Measurements from ENCODE around the gene AFMID.

Gene AFMID

GRCh38 chr17:78174346-78174869 is 12.8 kb upstream of the AFMID start:
- no peak for TF ChIP-seq TAF1 (IDR thresholded peaks at IDR 0.05; ENCODE audit: borderline replicate concordance, insufficient read depth, low read length)

- TF ChIP-seq TAF1 (IDR thresholded peaks at IDR 0.05; ENCODE audit: borderline replicate concordance, insufficient read depth, low read length) (no peak), POLR2AphosphoS5 (IDR thresholded peaks at IDR 0.05; ENCODE audit: low read depth, low read length) (peak; percentile 15; the same call in 1 of the 2 replicates)
Observed at GRCh38 chr17:78174870-78175642, 12.1 kb upstream of the AFMID start.

GRCh38 chr17:78175643-78175981 is 11.6 kb upstream of the AFMID start:
- TF ChIP-seq SIN3A (IDR thresholded peaks at IDR 0.05; ENCODE audit: borderline replicate concordance, insufficient read depth, low read length) (no peak), FOXP2 (optimal IDR thresholded peaks at IDR 0.05; ENCODE audit: borderline replicate concordance, extremely low read depth, extremely low read length, insufficient read depth) (no peak), POLR2AphosphoS5 (IDR thresholded peaks at IDR 0.05; ENCODE audit: low read depth, low read length) (no peak), REST (IDR thresholded peaks at IDR 0.05; ENCODE audit: insufficient read depth in 1 of 2, low read depth in 2 of 2, low read length in 2 of 2) (no peak), TAF1 (IDR thresholded peaks at IDR 0.05; ENCODE audit: borderline replicate concordance, insufficient read depth, low read length) (no peak)

- TF ChIP-seq FOXP2 (optimal IDR thresholded peaks at IDR 0.05; ENCODE audit: borderline replicate concordance, extremely low read depth, extremely low read length, insufficient read depth): peak; percentile 73
- TF ChIP-seq SIN3A (IDR thresholded peaks at IDR 0.05; ENCODE audit: borderline replicate concordance, insufficient read depth, low read length): no peak
- no peak for TF ChIP-seq TAF1 (IDR thresholded peaks at IDR 0.05; ENCODE audit: borderline replicate concordance, insufficient read depth, low read length)
- no peak for TF ChIP-seq REST (IDR thresholded peaks at IDR 0.05; ENCODE audit: insufficient read depth in 1 of 2, low read depth in 2 of 2, low read length in 2 of 2)
Observed at GRCh38 chr17:78176548-78177025, 10.6 kb upstream of the AFMID start.

GRCh38 chr17:78179372-78179771 is 7.8 kb upstream of the AFMID start:
- no peak for TF ChIP-seq TAF1 (IDR thresholded peaks at IDR 0.05; ENCODE audit: borderline replicate concordance, insufficient read depth, low read length)
- no peak for TF ChIP-seq REST (IDR thresholded peaks at IDR 0.05; ENCODE audit: insufficient read depth in 1 of 2, low read depth in 2 of 2, low read length in 2 of 2)
- TF ChIP-seq SIN3A (IDR thresholded peaks at IDR 0.05; ENCODE audit: borderline replicate concordance, insufficient read depth, low read length): no peak
- TF ChIP-seq FOXP2 (optimal IDR thresholded peaks at IDR 0.05; ENCODE audit: borderline replicate concordance, extremely low read depth, extremely low read length, insufficient read depth): no peak
- TF ChIP-seq POLR2AphosphoS5 (IDR thresholded peaks at IDR 0.05; ENCODE audit: low read depth, low read length): no peak

GRCh38 chr17:78180083-78180482 is 7.1 kb upstream of the AFMID start:
- TF ChIP-seq TAF1 (IDR thresholded peaks at IDR 0.05; ENCODE audit: borderline replicate concordance, insufficient read depth, low read length) (no peak), FOXP2 (optimal IDR thresholded peaks at IDR 0.05; ENCODE audit: borderline replicate concordance, extremely low read depth, extremely low read length, insufficient read depth) (no peak), SIN3A (IDR thresholded peaks at IDR 0.05; ENCODE audit: borderline replicate concordance, insufficient read depth, low read length) (no peak), REST (IDR thresholded peaks at IDR 0.05; ENCODE audit: insufficient read depth in 1 of 2, low read depth in 2 of 2, low read length in 2 of 2) (no peak), POLR2AphosphoS5 (IDR thresholded peaks at IDR 0.05; ENCODE audit: low read depth, low read length) (no peak)
